Measurements from ENCODE around the gene PPIL1.

DNA sequence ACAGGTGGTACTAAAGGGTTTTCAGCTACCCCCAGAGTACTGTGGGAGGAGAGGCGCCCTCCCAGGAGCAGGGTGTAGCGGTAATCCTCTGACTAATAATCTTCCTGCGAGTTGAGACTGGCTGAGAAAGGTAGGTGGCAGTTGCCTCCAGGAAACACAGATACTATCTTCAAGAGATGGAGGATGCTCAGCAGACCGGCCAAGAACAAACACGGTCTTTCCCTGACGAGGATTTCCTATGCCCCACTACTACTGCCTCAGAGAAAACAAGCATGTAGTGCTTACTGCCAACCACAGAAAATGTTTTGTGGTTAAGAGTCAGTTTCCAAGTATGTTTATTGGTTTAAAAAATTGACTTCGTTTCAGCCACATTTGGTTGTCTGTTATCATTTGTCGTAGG lies 38.0 kb upstream of the PPIL1 start:
- TF ChIP-seq CTCF (optimal IDR thresholded peaks at IDR 0.05 in 1 of 3, IDR thresholded peaks at IDR 0.05 in 1 of 3, conservative IDR thresholded peaks at IDR 0.05 in 1 of 3; ENCODE audit: extremely low read depth in 1 of 3, insufficient read depth in 2 of 3, low read length in 3 of 3) = peak in 1 of 3 experiments; percentile 44
- TF ChIP-seq EZH2 (IDR thresholded peaks at IDR 0.05; ENCODE audit: low read length) = no peak

All from keratinocyte (primary cell).